GM18870 (cell line): Measurements from ENCODE around the gene SUPT3H.

ENCODE experiments used
- ATAC-seq: cut with Tn5 transposase; IDR thresholded peaks from one replicate; pipeline ENCODE4 v1.9.1; 2021; ENCODE audit warnings: moderate library complexity; ENCODE audit not compliant: unreplicated experiment

SUPT3H gene

GRCh38 chr6:44854712-44855443 is 522.9 kb downstream of the SUPT3H start:
- ATAC-seq = no peak

GRCh38 chr6:44851176-44851575 is 526.6 kb downstream of the SUPT3H start:
- no peak for ATAC-seq

- no peak for ATAC-seq
These were observed 527.4 kb downstream of the SUPT3H start for GRCh38 chr6:44850312-44850711.

DNA sequence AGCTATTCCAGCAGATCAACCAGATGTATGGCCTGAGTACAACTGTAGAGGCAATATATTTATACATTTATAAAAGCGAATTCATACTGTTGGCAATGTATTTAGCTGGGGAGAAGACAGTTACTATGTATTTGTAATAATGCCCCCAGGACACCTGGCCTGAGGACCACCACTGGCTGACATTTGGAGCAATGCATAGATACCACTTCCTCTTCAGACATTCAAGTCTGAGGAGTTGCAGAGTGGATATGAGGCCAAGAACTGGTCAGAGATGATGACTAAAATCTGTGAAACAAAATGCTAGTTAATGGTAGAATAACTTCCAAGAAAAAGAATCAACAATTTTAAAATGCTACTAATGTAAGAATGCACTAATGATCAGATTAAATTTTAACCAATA is 527.9 kb downstream of the SUPT3H start:
- no peak for ATAC-seq

DNA sequence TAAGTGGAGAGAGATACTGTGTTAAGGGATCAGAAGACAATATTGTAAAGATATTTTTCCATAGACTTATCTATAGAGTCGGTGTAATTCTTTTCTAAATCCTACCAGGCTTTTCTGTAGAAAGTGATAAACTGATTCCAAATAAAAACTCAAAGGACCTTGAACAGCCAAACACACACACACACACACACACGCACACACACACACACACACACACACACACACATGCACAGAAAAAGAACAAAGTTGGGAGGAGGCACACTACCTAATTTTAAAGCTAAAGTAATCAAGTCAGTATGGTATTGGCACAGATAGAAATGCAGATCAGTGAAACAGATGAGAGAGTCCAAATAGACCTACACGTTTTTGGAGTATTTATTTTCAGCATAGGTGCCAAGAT is 534.0 kb downstream of the SUPT3H start:
- ATAC-seq = no peak

DNA sequence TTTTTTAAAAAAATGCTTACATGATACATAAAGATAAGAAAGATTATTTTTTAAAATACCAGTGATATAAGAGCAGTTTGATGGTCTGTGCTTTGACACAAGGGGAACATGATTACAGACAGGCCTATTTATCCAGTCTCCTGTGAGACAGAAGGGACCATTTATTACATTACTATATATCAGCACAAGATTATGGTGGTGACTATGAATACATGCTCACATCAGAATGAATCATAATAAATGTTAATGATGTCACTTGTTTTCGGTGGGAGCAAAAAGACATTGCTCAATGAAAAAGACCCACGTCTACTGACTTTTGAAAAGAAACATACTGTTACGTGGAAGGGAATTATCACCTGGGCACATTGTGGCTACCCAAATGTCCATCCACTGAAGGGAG is 535.1 kb downstream of the SUPT3H start:
- no peak for ATAC-seq

DNA sequence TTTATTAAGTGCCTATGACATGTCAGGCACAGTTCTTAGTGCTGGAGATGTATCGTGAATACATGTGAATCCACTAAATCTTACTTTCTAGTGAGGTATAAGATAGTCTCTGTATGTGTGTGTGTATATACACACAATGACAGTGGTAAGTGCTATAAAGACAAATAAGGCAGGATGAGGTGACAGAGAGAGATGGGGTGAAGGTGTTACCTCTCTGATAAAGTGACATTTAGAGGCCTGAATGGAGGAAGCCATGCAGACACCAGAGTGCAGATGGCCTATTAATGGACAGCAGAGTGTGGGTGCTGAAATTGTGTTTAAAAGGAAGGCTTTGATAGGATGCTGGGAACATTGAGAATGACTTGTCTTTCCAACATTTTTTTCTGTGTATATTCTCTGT is 535.9 kb downstream of the SUPT3H start:
- ATAC-seq = no peak

DNA sequence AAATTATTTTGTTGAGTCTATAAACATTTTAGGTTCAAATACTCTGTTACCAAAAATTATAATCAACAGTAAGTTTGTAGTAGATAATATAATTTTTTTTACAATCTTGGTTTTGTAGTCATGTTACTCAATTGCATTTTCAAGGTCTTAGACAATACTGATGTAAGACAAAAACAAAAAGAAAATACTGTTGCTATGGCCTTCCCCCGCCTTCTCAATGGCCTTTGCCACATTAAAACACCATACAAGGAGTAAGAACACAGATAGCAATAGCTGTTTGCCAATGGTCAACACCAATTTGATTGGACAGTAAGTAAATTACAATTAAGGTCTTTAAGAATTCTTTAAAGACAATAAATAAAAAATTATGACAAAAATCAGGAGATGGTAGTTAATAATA is 540.0 kb downstream of the SUPT3H start:
- ATAC-seq = no peak

GRCh38 chr6:44837255-44837654 is 540.5 kb downstream of the SUPT3H start:
- ATAC-seq = no peak

DNA sequence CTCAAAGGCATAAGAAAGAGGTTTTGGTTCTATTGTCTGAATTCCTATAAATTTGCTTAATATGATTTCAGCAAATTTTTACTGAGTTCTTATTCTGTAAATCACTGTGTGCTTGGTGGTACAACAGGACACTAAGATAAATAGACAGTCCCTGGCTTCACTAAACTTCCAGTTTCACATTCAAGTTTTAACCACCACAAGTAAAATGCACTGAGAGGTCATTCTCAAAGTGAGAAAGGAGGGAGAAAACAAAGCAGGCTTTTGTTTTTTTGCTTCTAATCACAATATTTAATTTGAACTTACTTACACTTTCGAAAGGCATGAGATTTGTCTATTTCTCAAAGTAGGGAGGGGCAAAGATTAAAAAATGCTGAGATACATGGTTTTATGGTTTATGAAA is 544.5 kb downstream of the SUPT3H start:
- ATAC-seq = peak; percentile 84

DNA sequence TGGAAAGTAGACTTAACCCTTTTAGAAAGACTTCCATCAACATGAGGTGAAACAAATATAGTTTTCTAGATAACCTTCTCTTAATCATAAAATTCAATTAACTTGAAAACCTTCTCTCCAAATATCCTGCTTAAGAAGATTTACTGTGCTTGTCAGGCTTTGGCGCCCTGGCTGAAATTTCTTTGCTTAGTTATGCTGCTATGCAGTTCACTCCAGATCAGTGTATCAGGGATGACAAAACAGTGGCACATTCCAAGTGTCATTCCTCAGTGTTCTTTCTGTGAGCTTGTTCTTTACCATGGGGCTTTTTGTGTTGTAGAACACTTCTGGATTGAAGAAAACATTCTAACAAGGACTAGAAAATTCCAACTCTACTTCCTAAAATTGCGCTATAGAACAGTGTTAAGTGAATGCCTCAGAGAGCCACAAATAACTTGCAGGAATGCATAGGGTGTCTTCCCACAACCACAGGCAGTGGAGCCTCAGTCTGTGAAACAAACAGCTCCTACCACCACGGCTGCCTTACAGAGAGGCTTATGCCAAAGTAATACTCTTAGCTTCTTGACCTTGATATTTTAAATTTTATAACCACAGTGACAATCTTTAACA is 546.6 kb downstream of the SUPT3H start:
- no peak for ATAC-seq

- ATAC-seq = no peak
These were observed 547.9 kb downstream of the SUPT3H start for GRCh38 chr6:44829836-44830235.

DNA sequence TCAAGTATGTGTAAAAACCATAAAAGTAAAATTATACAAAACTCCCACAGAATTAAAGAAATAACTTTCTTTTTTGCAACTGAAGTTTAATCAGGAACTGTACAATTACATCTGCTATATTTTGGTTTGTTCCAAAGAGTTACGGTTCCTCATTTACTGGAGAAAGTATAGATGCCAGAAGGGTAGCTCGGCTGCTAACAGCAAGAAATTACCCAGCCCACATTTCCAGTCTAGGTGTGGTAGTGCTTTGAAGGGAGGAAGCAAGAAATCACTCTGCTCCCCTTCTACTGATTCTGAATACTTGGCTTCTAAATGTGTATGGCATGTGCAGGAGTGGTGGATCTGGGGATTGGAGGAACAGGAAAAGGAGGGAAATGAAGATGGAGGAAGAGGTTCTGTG is 549.0 kb downstream of the SUPT3H start:
- ATAC-seq = no peak

DNA sequence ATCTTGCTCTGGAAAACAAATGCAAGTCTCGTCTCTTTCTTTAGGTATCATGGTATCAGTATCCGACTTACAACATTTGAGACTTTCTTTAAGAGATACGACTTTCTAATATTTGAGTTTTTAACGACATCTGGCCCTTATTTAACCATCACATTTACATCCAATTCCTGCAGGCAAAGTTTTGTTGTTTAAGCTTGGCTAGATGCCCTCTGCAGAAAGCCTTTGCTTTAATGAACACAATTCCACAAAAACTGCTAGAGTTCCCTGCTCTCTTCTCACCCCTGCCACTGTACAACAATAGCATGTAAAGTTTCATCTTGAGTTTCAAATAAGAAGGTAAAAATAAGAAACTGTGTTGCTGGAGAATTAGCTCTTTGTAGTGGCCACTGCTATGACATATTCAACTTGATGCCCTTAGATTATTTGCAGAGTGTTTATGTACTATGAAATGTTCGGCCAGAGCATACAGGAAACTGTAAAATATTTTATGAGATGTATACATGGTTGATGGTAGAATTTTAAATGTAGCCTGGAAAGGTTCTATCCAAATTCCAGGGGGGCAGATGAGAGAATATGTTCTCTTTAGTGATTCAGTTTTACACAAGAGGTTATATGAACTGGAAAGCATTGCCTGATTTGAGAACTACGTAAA is 551.6 kb downstream of the SUPT3H start:
- ATAC-seq = no peak

GRCh38 chr6:44825273-44825672 is 552.5 kb downstream of the SUPT3H start:
- ATAC-seq = no peak

GRCh38 chr6:44824567-44824966 is 553.2 kb downstream of the SUPT3H start:
- ATAC-seq = no peak

GRCh38 chr6:44820759-44821158 is 557.0 kb downstream of the SUPT3H start:
- no peak for ATAC-seq

- ATAC-seq = no peak
These were observed 557.4 kb downstream of the SUPT3H start for GRCh38 chr6:44820321-44820720.

DNA sequence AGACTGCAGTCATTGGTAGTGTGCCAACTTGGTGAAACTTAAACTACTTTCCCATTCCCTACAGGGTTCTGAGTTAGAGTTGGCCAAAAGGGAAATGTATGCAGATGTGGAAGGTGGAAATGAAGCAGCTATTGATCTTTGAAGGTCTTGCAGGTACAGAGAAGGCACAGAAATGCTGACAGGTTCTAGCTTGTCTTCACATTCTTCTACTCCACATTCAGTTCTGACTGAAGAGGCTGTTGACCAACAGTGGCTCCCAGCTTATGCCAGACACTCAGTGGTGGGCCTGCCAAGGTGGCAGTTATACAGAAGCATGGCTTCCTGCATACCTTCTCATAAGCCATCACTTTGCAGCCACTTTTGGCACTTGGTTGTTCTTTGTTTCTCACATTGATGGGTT is 566.3 kb downstream of the SUPT3H start:
- no peak for ATAC-seq

DNA sequence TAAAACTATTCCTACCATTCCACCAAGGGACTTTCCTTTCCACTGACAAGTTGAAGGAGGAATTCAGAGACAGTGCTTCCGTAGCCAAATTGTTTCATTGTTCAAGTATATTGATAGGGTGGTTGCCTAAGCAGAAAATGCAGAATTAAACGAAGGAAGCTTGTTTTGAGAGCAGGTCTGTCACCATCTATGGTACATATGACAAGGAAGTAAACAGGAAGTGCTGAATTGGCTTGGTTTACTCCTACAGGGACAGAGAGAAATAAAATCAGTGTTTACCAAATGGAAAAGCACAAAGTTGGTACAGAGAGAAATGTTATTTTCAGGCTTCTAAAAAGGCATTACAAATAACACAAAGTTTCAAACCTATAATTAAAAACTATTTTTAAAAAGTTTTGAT is 568.5 kb downstream of the SUPT3H start:
- ATAC-seq = no peak

DNA sequence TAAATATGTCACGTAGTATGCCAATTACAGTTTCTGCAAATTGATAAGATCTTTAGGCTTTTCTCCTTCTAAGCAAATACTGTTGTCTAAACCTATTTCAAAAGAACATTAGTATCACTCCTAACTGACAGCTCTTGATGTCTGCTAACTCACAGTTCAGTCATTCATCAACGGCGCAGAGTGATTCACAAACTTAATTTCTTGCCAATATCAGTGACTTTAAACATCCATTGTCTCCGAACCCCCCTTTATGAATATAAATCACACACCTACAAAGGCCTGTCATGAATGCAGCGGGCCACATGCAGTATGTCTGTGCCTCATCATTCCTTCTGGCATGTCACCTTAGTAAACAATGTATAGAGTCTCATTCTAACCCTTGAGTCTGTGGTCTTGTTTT is 569.6 kb downstream of the SUPT3H start:
- no peak for ATAC-seq

DNA sequence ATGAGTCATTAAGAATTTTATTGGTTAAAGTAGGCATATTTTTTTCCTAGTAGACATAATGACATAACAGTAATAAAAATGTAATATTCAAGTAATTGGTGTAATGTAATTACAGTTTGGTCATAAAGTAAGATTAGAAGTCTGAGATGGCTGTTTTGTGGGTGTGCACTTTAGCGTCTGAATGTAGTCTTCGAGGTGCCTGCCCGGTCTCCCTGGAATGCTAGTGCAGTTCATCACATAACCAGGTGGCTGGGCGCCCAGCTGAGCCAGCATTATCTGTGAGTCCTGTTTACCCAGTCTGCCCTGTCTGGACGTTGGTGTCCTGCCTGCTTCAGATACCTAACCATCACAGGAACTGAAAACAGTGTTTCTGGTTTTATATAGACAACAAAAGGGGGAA is 571.1 kb downstream of the SUPT3H start:
- ATAC-seq = no peak
